NK-92 (cell line): ENCODE data around the gene CARD11.
"Not testable (repeated sequence)": the region's sequence is repeated elsewhere in the genome, so short reads cannot be mapped to it uniquely, and the experiment has no call there.

ENCODE experiments used
- DNase-seq: peaks from one replicate; lab custom pipeline; 2025; ENCODE audit not compliant: unreplicated experiment; lab: John Stamatoyannopoulos, UW

Gene CARD11

DNA sequence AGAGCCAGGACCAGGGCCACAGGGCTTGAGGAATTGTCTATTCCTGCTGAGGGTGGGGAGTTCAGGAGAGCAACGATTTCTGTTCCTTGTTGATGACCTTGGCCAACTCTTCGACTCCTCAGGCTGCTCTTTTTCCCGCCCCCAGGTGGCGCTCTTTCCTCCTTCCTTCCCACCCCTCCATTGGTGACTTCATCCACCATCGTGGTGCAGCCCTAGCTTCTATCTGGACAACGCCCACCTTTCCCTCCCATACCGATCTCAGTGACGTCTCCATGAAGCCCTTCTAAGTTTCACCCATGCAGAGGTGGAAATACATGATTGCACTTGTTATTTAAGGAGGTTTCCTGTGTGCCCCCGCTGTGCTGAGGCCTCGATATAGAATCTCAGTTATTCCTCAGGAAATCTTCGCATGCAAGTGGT, 22.1 kb upstream of the CARD11 start:
- DNase-seq = no peak

DNA sequence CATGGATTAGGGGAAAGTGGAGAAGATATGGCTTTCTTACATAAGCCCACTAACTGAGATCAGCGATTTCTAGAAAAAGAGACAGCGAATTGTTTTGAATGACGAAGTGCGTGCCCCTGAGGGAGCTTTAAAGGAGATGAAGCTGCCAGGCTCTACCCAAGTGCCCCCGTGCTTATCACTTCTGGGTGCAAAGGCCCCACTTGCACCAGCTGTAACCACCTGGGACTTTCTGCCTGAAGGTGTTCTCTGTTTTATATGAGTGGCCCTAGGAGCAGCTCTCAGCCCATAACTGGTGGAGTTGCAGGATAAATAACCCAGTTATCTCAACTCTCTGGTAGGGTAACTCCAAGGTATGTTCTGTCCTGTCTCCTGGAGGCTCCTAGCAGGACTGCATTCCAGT, 20.4 kb upstream of the CARD11 start:
- DNase-seq = no peak

DNA sequence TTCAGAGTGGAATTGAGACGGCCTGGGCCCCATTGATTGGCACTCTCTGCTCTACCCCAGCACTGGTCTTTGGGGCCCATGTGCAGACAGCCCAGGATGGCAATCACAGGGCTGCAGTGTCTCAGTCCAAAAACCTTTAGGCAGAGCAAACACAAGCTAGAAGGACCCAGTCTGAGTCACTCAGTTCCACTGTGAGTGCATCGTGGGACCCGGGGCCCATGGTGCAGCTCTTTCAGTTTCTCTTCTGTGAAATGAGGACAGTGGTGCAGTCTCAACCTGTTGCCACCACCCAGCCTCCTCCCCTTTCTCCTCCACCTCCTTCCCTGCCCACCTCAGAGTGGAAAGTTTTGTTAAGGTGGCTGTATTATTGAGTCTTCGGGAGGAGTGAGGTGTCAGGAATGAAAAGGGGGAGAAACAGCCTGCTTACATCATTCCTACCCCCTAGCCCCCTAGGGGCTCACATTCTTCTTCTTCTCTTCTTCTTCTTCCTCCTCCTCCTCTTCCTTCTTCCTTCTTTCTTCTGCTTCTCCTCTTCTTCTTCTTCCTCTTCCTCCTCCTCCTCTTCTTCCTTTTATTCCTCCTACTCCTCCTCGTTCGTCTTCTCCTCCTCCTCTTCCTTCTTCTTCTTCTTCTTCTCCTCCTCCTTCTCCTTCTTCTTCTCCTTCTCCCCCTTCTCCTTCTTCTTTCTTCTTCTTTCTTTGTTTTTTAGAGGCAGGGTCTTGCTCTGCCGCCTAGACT, 19.5 kb upstream of the CARD11 start:
- no peak for DNase-seq

DNA sequence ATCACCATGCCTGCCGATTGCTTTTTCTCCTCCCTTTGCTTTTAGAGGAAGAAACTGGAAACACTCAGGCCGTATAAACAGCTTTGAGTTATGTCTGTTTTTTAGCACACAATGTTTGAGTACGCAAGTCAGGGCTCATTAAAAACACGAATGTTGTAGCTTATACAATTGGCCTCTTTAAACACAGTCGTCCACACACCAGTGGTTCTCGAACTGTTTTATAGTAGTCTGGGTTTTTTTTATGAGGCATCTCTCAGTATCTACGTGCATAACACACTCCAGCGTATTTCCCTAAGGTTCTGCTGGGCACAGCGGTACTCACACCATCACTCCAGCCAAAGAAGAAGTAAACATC, 13.4 kb upstream of the CARD11 start:
- no peak for DNase-seq

DNA sequence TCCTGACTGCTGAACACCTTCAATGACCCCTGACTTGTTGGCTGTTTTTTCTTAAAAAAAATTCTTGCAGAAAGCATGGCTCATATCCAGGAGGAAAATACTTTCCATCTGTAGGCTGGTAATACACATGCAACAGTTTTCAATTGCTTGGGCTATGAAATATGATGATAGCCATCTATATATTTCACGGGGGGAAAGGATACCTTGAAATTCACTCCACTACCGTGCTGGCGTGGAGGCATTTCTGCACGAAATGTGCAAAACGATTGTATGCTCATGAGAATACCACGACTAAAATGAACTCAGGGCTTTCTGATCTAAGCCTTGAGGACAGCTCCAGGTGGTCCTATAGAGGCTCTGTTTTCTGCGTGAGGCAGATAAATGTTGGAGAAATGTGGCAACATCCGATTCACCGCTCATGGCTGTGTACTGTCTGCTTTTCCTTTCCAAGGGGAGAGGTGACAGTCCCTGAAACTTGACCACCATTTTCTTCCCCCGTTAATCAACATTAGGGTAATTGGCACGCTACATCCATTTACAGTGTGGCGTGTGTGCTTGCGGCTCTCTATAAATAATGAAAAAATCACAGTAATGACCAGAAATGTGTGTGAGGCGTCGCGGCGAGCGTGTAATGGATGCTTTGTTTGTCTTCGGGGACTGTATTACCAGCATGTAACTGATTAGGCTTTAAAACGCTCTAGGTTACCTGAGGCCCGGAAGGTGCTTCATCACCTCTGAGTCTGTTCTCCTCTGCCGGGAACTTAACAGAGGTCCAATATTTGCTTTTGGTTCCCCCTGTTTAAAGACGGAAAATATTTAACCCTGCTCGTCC, 12.8 kb upstream of the CARD11 start:
- no peak for DNase-seq

DNA sequence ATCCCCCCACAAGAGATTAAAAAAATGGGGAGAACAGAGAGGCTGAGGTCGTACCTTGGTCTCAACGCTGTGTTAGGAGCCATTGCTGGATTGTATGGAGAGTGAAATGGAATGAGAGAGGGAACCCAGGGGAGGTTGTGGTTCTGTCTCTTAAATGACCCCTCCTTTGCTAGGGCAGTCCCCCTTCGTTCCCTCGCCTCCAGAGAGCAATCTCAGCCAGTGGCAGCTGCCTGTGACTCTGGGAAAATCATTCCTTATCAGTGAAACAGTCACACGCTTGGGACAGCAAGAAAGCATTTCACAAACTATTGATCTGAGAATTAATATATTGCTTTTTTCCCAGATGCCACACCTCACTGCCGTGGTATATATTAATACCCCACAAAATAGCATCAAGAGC, 12.0 kb upstream of the CARD11 start:
- DNase-seq = no peak

DNA sequence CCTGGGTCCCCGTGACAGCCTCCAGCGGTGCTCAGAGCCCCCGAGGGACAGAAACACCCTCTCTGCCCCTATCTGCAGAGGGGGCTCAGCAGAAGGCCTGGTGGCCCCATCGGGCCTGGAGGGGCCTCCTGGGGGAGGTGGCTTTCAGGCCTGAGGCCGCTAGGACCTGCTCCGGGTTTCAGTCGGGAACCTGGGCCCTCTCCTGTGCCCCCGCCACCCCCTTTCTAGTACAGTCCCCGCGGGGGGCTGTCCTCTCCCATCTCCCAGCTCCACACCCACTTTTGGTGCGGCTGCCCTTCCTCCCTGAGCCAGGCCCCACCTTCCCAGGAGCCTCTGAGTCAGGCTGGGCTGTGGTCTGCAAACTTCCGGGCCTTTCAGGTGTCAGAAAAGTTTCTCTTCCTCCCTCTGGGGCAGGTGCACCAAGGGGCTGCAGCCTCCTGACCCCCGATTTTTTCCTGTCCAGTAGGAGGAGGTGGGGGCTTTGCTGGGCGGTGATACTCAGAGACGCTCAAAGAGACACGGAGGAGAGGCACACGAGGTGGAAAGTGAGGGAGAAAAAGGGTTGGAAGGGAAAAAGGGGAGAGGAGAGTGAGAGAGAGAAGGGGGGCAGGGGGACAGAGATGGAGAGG, 692 bp downstream of the CARD11 start:
- DNase-seq = no peak

DNA sequence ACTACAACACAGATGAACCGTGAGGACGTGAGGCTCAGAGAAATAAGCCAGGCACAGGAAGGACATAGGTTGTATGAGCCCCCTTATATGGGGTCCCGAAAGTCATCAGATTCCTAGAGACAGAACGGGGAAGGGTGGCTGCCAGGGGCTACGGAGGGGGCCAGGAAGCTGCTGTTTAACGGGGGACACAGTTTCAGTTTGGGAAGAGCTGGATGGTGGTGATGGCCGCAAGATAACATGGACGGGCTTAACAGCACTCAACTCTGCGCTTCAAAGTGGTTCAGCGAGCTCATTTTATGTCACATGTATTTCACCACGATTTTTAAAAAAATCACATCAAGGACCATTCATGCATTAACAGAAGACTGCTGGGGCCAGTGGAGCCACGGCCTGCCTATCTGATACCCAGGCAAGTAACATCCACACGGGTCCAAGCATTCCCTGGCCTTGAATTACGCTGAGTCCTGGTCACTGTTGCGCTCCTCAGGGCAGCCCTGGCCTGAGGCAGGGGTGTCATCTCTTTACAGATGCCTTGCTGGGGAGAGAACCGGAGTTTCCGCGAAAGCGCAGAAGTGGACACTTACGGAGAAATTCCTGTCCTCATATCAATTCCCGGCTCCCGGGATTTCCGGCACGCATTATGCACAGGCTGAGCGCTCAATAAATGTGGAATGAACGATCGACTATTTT, 1.5 kb downstream of the CARD11 start:
- no peak for DNase-seq

DNA sequence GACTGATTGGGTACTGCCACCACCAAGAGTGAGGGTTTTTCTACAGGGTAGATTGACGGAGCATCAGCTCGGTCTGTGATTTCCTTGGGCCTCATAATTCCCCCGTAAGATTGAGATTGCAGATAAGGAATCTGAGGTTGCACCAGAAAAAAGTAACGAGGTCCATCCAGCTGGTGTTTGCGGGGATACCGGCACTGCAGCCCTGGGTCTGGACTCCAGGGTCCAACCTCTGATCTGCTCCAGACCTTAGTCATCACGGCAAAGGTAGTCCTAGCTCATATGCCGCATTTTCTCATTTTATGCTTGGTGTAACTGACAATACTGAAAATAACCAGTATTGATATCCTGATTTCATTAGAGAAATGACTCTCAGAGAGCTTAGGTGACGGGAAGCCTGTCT, 3.9 kb downstream of the CARD11 start:
- no peak for DNase-seq

DNA sequence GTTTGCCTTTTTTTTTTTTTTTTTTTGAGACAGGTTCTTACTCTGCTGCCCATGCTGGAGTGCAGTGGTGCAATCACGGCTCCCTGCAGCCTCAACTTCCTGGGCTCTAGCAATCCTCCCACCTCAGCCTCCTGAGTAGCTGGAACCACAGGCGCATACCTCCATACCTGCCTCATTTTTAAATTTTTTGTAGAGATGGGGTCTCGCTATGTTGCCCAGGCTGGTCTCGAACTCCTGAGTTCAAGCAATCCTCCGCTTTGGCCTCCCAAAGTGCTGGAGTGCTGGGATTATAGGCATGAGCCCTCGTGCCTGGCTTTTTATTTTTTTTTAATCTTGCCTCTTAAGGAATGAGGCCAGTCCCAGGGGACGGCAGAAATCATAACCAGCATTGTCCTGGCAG, 5.7 kb downstream of the CARD11 start:
- DNase-seq = not testable (repeated sequence)

DNA sequence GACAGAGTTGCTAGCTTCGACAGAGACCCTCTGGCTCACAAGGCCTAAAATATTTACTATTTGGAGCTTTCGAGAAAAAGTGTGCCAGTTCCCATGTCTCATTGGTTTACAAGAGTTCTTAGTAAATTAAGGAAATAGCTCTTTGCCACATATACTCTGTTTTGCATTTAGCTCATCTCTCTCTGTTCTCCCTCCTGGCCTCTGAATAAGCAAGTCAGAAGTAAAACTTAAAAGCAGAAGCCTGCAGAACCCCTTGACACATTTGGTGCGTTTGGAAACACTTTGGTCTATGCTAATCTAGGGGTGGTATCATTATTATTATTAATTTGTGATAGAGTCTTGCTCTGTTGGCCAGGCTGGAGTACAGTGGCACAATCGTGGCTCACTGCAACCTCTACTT, 6.4 kb downstream of the CARD11 start:
- DNase-seq = no peak

DNA sequence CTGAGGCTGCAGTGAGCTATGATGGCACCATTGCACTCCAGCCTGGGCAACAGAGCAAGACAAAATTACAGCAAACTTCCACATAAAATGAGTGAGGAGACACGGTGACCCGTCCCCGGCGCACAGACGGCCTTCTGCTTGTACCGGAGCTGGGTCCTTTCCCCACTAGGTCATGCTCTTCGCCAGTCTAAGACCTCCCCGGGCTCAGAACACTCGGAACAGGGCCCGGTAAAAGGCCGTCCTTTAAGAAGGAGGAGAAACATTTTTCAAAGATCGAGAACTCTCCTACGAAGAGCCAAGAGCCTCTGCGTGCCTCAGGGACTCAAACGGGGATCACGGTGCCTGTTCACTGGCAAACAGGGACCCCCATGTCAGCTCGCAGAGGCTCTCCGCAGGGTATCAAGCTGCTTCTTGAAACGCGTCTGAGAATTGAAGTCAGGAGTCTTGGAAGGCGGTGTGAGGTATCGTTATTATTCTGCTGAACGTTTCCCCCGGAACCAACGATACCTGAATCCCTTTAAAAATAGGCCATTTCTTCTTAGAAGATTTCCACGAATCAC, 9.0 kb downstream of the CARD11 start:
- no peak for DNase-seq

DNA sequence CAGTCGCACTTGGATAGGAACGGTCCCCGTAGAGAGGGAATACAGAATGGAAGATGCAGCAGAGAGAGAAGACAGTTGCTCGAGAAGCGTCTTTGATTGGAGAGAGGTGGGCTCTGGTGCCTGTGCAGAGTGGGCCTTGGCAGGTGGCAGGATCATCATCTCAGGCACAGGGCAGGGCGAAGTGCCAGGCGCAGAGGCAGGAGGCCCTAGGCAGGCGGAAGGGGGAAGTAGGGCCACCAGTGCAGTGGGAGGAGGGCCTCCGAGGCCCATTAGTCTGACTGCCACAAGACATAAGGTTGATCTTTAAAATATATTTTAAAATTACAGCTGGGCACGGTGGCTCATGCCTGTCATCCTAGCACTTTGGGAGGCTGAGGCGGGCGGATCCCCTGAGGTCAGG, 10.1 kb downstream of the CARD11 start:
- no peak for DNase-seq

DNA sequence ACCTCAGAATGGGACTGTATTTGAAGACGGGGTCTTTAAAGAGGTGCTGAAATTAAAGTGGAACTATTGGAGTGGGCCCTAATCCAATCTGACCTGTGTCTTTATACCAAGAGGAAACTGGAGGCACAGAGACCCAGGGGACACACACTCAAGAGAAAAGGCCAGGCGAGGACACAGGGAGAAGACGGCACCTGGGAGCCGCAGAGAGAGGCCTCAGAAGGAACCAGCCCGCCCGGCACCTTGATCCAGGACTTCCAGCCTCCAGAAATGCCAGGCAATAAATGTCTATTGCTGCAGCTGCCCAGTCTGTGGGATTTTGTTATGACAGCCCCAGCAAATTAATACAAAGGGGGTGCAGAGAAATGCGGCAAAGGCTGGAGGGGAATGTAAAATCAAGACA, 10.5 kb downstream of the CARD11 start:
- DNase-seq = no peak

DNA sequence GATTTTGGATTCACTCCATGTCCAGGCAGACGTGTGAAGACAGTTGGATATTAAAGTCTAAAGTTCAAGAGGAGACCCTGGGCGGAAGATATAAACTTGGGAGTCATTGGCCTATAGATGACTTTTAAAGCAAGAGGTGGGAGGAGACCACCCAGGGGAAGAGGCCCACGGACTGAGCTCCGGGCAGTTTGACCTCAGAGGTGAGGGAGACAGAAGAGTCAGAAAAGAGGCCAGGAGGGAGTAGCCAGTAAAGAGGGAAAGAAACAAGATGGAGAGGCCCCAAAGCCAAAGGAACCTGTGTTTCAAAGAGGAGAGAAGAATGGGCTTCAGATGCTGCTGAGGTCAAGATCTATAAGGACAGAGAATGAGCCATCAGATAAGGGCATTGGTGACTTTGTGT, 11.4 kb downstream of the CARD11 start:
- no peak for DNase-seq

DNA sequence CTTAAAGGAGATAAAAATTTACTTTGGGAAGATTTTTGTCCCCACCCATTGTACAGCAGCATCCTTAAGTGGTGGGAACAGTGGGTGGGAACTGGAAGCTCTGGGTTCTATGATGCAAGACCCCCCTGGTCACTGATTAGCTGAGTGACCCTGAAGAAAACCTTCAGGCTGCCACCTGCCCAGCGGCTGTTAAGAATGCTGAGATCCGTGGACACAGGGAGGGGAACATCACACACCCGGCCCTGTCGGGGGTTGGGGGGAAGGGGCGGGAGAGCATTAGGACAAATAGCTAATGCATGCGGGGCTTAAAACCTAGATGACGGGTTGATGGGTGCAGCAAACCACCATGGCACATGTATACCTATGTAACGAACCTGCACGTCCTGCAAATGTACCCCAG, 14.5 kb downstream of the CARD11 start:
- no peak for DNase-seq

DNA sequence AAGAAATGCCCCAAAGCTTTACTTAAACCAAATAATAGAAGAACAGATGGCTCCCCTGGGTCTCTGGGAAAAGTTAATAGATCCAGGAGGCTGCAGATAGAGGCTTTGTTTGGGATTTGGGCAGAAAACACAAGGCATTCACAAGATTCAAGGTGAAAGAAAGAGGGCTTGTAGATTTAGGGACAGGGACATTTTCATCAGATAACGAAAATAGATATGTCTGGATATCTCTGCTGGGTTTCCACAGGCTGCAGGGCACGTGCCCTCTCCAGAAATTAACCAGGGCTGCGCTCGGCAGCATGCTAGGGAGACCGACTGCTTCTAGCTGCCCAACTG, 14.9 kb downstream of the CARD11 start:
- no peak for DNase-seq

DNA sequence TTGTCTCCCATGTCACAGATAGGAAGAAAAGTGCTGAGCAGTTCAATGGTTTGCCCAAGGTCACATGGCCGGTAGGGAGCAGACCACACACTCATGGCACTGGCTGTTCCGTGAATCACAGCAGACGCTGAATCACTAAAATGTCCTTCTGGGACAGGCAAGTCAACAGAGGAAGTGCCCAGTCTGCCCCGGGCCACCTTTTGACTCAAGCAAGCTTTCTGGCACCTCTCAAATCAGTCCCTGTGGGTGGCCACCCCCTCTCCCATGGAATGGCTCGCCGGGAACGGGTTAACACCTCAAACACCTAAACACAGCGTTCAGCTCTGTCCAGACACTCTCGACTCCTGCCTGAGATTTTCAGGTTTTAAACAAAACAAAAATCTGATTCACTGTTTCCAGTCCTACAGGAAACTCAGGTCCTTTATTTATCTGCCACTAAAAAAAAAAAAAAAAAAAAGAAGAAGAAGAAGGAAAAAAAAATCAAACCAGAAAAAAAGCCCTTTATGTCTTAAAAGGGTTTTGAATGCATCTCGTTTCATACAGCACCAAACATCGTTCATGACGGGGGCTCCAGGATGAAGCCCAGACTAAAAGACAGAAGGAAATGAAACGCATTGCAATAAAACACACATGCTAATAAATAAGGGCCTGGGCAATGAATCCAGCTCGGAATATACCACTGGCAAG, 15.5 kb downstream of the CARD11 start:
- DNase-seq = no peak

DNA sequence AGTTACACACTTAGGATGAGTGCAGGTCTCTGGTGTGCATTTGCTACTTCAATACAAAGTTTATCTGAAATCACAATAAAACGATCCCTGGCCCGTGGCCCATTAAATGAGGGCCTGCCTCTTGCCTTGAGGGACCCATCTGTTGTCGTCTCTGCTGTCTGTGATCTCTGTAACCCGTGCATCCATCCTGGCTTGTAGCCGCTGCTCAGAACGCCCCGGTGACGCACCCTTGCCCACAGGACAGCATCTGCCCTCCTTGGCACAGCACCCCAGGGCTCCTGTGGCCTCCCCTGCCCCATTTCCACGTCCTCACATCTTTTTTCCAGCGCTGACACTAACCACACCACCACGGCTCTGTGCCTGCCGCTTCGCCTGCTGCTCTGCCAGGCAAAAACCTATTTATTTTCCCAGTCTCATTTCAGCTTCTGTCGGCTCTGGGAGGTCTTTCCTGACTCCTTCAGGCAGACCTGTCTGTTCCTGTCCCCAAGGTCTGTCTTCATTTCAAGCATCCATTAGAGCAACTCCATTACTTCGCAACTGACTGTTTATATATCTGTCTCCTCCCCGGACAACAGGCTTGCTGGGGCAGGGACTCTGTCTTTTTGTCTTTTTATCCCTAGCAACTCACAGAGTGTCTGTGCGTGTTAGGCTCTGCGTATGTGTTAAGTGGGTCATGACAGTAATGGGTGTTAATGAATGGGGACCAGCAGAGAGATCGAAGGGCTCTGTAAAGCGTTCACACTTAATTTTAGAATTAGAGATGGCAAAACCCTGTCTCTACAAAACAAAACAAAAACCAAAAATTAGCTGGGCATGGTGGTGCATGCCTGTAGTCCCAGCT, 16.4 kb downstream of the CARD11 start:
- DNase-seq = no peak

DNA sequence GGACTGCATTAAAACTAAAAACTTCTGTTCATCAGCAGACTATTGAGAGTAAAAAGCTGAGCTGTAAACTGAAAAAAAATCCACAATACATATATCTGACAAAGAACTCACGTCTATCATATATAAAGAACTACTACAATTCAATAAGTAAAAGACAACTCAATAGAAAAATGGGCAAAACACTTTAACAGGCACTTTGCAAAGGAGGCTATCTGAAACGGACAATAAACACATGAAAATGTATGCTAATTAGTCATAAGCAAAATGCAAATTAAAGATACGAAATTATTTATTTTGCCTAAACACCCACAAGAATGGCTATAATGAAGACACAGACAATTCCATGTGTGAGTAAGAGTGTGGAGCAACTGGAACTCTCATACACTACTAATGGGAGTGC, 18.1 kb downstream of the CARD11 start:
- DNase-seq = no peak
